Right atrium auricular region (tissue), 2 donors: ENCODE results near the gene DPM2. TPM values are rescaled to one million over a fixed set of nuclear protein-coding genes. Genes with fewer than 3 reads are reported as not detected.

ENCODE experiments used
- DNase-seq: peaks from one replicate; pipeline ENCODE4 v3.0.0-alpha.2; 2019; ENCODE audit warnings: low spot score
- H3K27ac ChIP-seq, 2 donors: fragments of 200-600 bp; sonication (generic); 1 replicate in 1 of 2; 2 replicates in 1 of 2; pipeline ENCODE4 v1.5.1; 2016 to 2019
- H3K27me3 ChIP-seq, 2 donors: fragments of 200-600 bp; sonication (generic); one replicate each; pipeline versions ENCODE4 v1.5.1 to v1.6.0; 2017 to 2019
- H3K36me3 ChIP-seq: fragments of 200-600 bp; sonication (generic); one replicate; pipeline ENCODE4 v1.5.1; 2016
- H3K4me1 ChIP-seq, 2 donors: fragments of 200-600 bp; sonication (generic); one replicate each; pipeline versions ENCODE4 v1.5.1 to v1.6.0; 2017 to 2019
- H3K4me3 ChIP-seq, 2 donors: fragments of 200-600 bp; sonication (generic); 1 replicate in 1 of 2; 2 replicates in 1 of 2; pipeline ENCODE4 v1.5.1; 2017 to 2019; ENCODE audit warnings: mild to moderate bottlenecking in 1 of 2, moderate library complexity in 1 of 2
- H3K9me3 ChIP-seq, 2 donors: fragments of 200-600 bp; sonication (generic); one replicate each; pipeline ENCODE4 v1.5.1; 2019
- total RNA-seq, 2 donors: library from RNA; depleted of rRNA; stranded (reverse); fragments of >200 nt; gene quantifications; one replicate each; pipeline ENCODE4 v1.1.0, GENCODE V29; 2016
- TF ChIP-seq, protein P1 (sequence below), 2 donors: fragments of 200-600 bp; sonication (generic); IDR thresholded peaks; one replicate each; pipeline ENCODE4 v1.5.1; 2019; ENCODE audit warnings: antibody characterized with exemption in 2 of 2

DPM2 gene
- total RNA-seq, 2 donors from 2014 or later = 4.7 to 11.4 TPM

DNA sequence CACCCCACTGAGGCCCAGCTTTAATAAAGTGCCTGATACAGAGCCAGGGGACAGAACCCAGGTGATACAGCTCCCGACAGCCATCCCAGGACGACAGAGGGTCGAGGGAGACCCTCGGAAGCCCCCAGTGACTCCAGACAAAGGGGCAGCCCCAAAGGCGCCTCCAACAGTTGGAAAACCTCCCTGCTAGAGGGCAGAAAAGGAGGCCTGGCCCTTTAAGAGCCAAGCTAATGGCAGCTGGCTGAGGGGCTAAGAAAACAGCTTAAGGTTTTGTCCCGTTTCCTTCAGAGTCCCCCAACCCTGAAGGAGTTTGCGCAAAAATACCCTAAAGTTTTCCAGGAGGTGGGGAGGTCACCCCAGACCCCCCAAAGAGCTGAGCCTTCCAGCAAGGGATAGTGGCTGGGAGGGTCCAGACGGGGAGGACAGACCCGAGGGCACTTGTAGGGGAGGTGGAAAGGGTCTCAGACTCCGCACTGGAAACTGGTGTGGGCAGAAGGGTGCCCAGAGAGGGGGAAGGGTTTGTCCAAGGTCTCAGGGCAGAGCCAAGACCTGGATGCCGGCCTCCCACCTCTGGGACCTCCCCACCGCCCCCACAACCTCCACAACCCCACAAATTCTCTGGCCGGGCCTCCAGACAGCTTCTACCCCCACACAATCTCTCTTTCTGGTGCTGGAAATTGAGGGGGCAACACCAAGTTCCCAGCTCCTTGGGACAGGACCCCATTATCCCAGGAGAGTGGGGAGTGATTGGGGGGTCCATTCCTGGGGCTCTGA lies 52.0 kb downstream of the DPM2 start:
- no peak for DNase-seq
- Histone ChIP-seq H3K36me3 (peaks cover 40% of the 10 kb centered on the region), H3K9me3 (no peaks in the 10 kb centered on the region), H3K4me3 (no peak overlapping the region), H3K27me3 (no peaks in the 10 kb centered on the region), H3K4me1 (peaks cover 0 to 21% of the 10 kb centered on the region in 2 donors), H3K27ac (peak overlapping the region in 1 of 2 donors; percentile 10)
- TF ChIP-seq, protein P1, sequence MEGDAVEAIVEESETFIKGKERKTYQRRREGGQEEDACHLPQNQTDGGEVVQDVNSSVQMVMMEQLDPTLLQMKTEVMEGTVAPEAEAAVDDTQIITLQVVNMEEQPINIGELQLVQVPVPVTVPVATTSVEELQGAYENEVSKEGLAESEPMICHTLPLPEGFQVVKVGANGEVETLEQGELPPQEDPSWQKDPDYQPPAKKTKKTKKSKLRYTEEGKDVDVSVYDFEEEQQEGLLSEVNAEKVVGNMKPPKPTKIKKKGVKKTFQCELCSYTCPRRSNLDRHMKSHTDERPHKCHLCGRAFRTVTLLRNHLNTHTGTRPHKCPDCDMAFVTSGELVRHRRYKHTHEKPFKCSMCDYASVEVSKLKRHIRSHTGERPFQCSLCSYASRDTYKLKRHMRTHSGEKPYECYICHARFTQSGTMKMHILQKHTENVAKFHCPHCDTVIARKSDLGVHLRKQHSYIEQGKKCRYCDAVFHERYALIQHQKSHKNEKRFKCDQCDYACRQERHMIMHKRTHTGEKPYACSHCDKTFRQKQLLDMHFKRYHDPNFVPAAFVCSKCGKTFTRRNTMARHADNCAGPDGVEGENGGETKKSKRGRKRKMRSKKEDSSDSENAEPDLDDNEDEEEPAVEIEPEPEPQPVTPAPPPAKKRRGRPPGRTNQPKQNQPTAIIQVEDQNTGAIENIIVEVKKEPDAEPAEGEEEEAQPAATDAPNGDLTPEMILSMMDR (IDR thresholded peaks at IDR 0.05) = no peak

Other genes with a start within 250 kb of the DPM2 start
- not detected for gene CFAP157, start 230.9 kb downstream of the DPM2 start, total RNA-seq
- 10 to 100 TPM; 16.5 to 16.7 TPM for gene PTRH1, start 222.2 kb downstream of the DPM2 start, total RNA-seq
- under 1 TPM; 0.11 to 0.16 TPM for gene TTC16, start 221.8 kb downstream of the DPM2 start, total RNA-seq
- gene TOR2A, start 202.6 kb downstream of the DPM2 start, total RNA-seq = 1 to 10 TPM; 3.9 to 7.0 TPM
- gene SH2D3C, start 159.2 kb downstream of the DPM2 start, total RNA-seq = 10 to 100 TPM; 11.5 to 16.5 TPM
- 10 to 100 TPM; 37.2 to 53.3 TPM for gene CDK9, start 151.8 kb downstream of the DPM2 start, total RNA-seq
- gene FPGS, start 135.0 kb downstream of the DPM2 start, total RNA-seq = 10 to 100 TPM; 43.9 to 47.0 TPM
- gene ENG, start 83.2 kb downstream of the DPM2 start, total RNA-seq = 100 to 1,000 TPM; 142 to 511 TPM
- 100 to 1,000 TPM; 263 to 398 TPM for gene AK1, start 60.2 kb downstream of the DPM2 start, total RNA-seq
- 100 to 1,000 TPM in 1 of 2 donors, 10 to 100 TPM in 1; 68.2 to 106 TPM for gene ST6GALNAC6, start 38.3 kb downstream of the DPM2 start, total RNA-seq
- gene ST6GALNAC4, start 20.8 kb downstream of the DPM2 start, total RNA-seq = 10 to 100 TPM; 31.7 to 59.0 TPM
- under 1 TPM in 1 of 2 donors, not detected in 1; 0.20 TPM for gene PIP5KL1, start 7.1 kb downstream of the DPM2 start, total RNA-seq
- 10 to 100 TPM in 1 of 2 donors, 1 to 10 TPM in 1; 8.3 to 11.6 TPM for gene EEIG1, start 43.1 kb upstream of the DPM2 start, total RNA-seq
- gene NAIF1, start 129.5 kb upstream of the DPM2 start, total RNA-seq = 1 to 10 TPM; 5.8 to 8.2 TPM
- 10 to 100 TPM in 1 of 2 donors, 1 to 10 TPM in 1; 8.2 to 11.8 TPM for gene SLC25A25, start 130.4 kb upstream of the DPM2 start, total RNA-seq
- 100 to 1,000 TPM; 114 to 118 TPM for gene PTGES2, start 189.9 kb upstream of the DPM2 start, total RNA-seq
- gene LCN2, start 211.6 kb upstream of the DPM2 start, total RNA-seq = not detected
- 100 to 1,000 TPM; 219 to 362 TPM for gene BBLN, start 222.4 kb upstream of the DPM2 start, total RNA-seq